Activated naive CD4-positive, alpha-beta T cell treated with anti-CD3 and anti-CD28 coated beads, Interleukin-2, amount 50 U/mL, for 72 hours (primary cell): ENCODE data around the gene ABHD14A. TPM values are rescaled to one million over a fixed set of nuclear protein-coding genes. Genes with fewer than 3 reads are reported as not detected.

Experiments
- ATAC-seq, 2 donors: fragments of 150-1000 bp; cut with Tn5 transposase; 2 replicates each; pipeline ENCODE4 v1.10.0; 2021; ENCODE audit warnings: mild to moderate bottlenecking in 2 of 2, moderate library complexity in 2 of 2
- DNase-seq, 2 donors: peaks; one replicate each; pipeline ENCODE4 v3.0.0; 2021 to 2022; ENCODE audit warnings: low spot score in 2 of 2
- H3K27ac Mint-ChIP-seq, 2 donors: one replicate each; pipeline ENCODE4 v1.8.0; 2022; ENCODE audit warnings: mild to moderate bottlenecking in 2 of 2, mixed read lengths in 2 of 2
- H3K36me3 Mint-ChIP-seq, 2 donors: one replicate each; pipeline ENCODE4 v1.8.0; 2022; ENCODE audit warnings: mixed read lengths in 2 of 2
- H3K9me3 Mint-ChIP-seq, 2 donors: one replicate each; pipeline ENCODE4 v1.8.0; 2022; ENCODE audit warnings: mixed read lengths in 2 of 2
- total RNA-seq, 2 donors: library from RNA; stranded (reverse); gene quantifications; one replicate each; pipeline ENCODE4 v1.2.3, GENCODE V29; 2022

ABHD14A gene
- total RNA-seq, 2 donors from 2014 or later: 7.7 to 9.0 TPM

- DNase-seq (peak in 1 of 2 donors; percentile 18), ATAC-seq (no peak)
- no peak overlapping the region for H3K27ac Mint-ChIP-seq
- H3K36me3 Mint-ChIP-seq: no peaks in the 10 kb centered on the region
- no peaks in the 10 kb centered on the region for H3K9me3 Mint-ChIP-seq
Observed at GRCh38 chr3:51948016-51948580, 26.8 kb upstream of the ABHD14A start.

DNA sequence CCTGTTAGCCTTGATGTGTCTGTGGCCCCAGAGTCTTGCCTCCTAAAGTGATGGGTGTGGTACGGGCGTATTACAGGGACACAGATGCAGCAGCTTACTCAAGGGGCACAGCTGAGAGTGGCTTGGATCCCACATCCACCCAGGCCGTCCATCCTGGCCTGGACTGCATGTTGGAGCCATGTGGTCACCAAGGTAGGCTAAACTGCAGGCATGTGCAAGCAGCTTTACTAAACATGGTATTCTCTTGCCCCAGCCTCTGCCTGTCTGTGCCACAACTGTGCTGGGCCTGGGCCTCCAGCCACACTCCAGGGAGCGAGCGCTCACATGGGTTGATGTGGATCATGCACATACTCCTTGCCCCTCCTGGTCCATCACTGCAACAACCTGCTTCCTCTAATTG lies 25.7 kb upstream of the ABHD14A start:
- DNase-seq (no peak), ATAC-seq (no peak)
- Mint-ChIP-seq H3K36me3 (no peaks in the 10 kb centered on the region), H3K27ac (no peak overlapping the region), H3K9me3 (no peaks in the 10 kb centered on the region)

GRCh38 chr3:51950899-51951298 lies 24.0 kb upstream of the ABHD14A start:
- no peak for ATAC-seq
- no peaks in the 10 kb centered on the region for H3K36me3 Mint-ChIP-seq
- H3K9me3 Mint-ChIP-seq: no peaks in the 10 kb centered on the region
- H3K27ac Mint-ChIP-seq: no peak overlapping the region
- no peak for DNase-seq

DNA sequence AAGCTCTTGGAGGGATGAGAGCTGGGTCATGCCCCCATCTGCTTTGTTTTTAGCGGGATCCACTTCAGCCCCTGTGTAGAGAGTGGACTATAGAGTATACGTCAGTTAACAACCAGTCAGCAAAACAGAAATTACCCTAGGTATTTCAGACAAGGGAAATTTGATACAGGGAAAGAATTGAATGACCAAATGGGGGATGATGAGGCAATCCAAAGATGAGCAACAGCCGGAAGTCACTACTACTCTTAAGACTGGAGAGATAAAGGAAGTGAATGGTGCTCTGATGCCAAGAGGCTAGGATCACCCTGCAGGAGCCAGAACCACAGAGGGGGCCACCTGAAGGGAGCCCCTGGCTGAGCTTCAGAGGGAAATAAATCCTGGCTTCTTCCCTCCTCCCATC lies 21.4 kb upstream of the ABHD14A start:
- Mint-ChIP-seq H3K27ac (no peak overlapping the region), H3K9me3 (no peaks in the 10 kb centered on the region), H3K36me3 (no peaks in the 10 kb centered on the region)
- no peak for ATAC-seq
- DNase-seq: no peak

GRCh38 chr3:51954105-51954504 lies 20.8 kb upstream of the ABHD14A start:
- no peaks in the 10 kb centered on the region for H3K9me3 Mint-ChIP-seq
- H3K36me3 Mint-ChIP-seq: no peaks in the 10 kb centered on the region
- ATAC-seq (no peak), DNase-seq (no peak)
- H3K27ac Mint-ChIP-seq: no peak overlapping the region

- Mint-ChIP-seq H3K9me3 (no peaks in the 10 kb centered on the region), H3K27ac (no peak overlapping the region), H3K36me3 (no peaks in the 10 kb centered on the region)
- DNase-seq (no peak), ATAC-seq (no peak)
Observed at GRCh38 chr3:51954713-51955112, 20.2 kb upstream of the ABHD14A start.

DNA sequence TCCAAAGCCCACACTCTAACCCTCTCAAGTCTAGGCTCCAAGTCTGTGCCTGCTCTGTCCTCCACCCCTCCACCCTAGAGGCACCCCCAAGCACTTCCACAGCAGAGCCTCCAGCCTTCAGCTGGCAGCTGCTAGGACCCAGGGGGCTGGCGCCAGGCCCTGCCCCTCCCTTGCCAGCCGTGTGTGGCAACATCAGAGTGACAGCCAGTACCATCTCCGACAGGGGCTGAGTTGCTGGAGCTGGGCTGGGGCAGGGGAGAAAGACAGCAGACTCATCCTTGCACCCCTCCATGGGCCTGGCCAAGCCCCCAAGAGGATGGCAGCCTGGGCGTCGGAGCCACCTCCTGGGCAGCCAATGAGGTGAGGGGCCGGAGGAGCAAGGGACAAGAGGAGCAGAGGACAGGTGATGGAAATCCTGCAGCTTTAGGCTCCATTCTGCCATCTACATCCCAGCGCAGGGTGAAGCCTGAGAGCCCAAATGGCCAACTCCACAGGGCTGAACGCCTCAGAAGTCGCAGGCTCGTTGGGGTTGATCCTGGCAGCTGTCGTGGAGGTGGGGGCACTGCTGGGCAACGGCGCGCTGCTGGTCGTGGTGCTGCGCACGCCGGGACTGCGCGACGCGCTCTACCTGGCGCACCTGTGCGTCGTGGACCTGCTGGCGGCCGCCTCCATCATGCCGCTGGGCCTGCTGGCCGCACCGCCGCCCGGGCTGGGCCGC lies 19.5 kb upstream of the ABHD14A start, which contains the start of gene GPR62:
Gene GPR62 (plus strand): TSS at position 207 of the 718 bp plus-strand sequence. CDS start 272 bp downstream, at position 479.
- DNase-seq: no peak
- H3K27ac Mint-ChIP-seq: no peak within 1 kb of the TSS
- H3K36me3 Mint-ChIP-seq: no peaks in the 10 kb centered on the region
- no peak for ATAC-seq
- no peaks in the 10 kb centered on the region for H3K9me3 Mint-ChIP-seq

DNA sequence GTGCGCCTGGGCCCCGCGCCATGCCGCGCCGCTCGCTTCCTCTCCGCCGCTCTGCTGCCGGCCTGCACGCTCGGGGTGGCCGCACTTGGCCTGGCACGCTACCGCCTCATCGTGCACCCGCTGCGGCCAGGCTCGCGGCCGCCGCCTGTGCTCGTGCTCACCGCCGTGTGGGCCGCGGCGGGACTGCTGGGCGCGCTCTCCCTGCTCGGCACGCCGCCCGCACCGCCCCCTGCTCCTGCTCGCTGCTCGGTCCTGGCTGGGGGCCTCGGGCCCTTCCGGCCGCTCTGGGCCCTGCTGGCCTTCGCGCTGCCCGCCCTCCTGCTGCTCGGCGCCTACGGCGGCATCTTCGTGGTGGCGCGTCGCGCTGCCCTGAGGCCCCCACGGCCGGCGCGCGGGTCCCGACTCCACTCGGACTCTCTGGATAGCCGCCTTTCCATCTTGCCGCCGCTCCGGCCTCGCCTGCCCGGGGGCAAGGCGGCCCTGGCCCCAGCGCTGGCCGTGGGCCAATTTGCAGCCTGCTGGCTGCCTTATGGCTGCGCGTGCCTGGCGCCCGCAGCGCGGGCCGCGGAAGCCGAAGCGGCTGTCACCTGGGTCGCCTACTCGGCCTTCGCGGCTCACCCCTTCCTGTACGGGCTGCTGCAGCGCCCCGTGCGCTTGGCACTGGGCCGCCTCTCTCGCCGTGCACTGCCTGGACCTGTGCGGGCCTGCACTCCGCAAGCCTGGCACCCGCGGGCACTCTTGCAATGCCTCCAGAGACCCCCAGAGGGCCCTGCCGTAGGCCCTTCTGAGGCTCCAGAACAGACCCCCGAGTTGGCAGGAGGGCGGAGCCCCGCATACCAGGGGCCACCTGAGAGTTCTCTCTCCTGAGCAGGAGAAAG lies 18.7 kb upstream of the ABHD14A start:
- H3K9me3 Mint-ChIP-seq: no peaks in the 10 kb centered on the region

DNA sequence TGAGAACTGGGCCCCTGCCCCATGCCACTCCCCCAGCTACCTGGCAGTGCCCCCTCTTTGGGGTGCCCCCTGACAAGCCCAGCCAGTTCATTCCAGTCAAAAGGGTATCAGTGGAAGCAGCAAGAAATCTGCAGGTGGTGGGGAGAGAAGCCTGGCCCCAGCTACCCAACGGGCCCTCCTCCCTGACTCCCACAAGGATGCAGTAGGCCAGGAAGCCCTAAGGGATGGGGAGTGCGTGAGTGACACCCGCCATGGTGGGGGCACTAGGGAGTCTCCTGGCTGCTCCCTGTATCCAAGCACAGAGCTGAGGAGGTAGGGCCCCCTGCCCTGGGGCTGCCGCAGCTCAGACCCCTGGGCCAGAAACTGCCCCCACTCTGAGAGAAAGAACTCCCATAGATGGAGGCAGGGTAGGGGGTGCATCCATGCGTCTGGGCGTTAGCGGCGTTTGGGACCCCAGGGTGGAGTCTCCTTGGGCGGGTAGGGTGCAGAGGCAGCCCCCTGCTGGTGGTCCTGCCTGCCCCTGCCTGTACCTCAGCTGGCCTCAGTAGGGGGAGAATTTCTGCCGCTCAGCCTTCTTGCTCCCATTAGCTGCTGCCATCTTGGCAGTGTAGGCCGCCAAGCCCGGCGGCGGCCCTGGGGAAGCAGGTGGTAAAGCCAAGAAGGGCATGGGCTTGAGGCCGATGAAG lies 17.2 kb upstream of the ABHD14A start:
- ATAC-seq: no peak
- Mint-ChIP-seq H3K36me3 (no peaks in the 10 kb centered on the region), H3K27ac (no peak overlapping the region), H3K9me3 (no peaks in the 10 kb centered on the region)
- no peak for DNase-seq

More for the DNA sequence above, 18.7 kb upstream of the ABHD14A start:
- DNase-seq: peak in 1 of 2 donors; percentile 38
- ATAC-seq: peak; percentile 75 to 79
- Mint-ChIP-seq H3K36me3 (no peaks in the 10 kb centered on the region), H3K27ac (no peak overlapping the region)

- no peaks in the 10 kb centered on the region for H3K36me3 Mint-ChIP-seq
- DNase-seq (no peak), ATAC-seq (no peak)
- no peaks in the 10 kb centered on the region for H3K9me3 Mint-ChIP-seq
- H3K27ac Mint-ChIP-seq: no peak overlapping the region
Observed at GRCh38 chr3:51958603-51959521, 16.0 kb upstream of the ABHD14A start.

- H3K36me3 Mint-ChIP-seq: no peaks in the 10 kb centered on the region
- DNase-seq (no peak), ATAC-seq (no peak)
- no peak overlapping the region for H3K27ac Mint-ChIP-seq
- H3K9me3 Mint-ChIP-seq: no peaks in the 10 kb centered on the region
Observed at GRCh38 chr3:51959651-51960050, 15.2 kb upstream of the ABHD14A start.

GRCh38 chr3:51960386-51960785 lies 14.5 kb upstream of the ABHD14A start:
- Mint-ChIP-seq H3K36me3 (no peaks in the 10 kb centered on the region), H3K27ac (no peak overlapping the region), H3K9me3 (no peaks in the 10 kb centered on the region)
- ATAC-seq: no peak
- no peak for DNase-seq

GRCh38 chr3:51961011-51961410 lies 13.9 kb upstream of the ABHD14A start:
- ATAC-seq: no peak
- Mint-ChIP-seq H3K9me3 (no peaks in the 10 kb centered on the region), H3K36me3 (no peaks in the 10 kb centered on the region), H3K27ac (no peak overlapping the region)
- no peak for DNase-seq

- H3K9me3 Mint-ChIP-seq: no peaks in the 10 kb centered on the region
- DNase-seq (no peak), ATAC-seq (no peak)
- H3K36me3 Mint-ChIP-seq: no peaks in the 10 kb centered on the region
- no peak overlapping the region for H3K27ac Mint-ChIP-seq
Observed at GRCh38 chr3:51961602-51962569, 13.0 kb upstream of the ABHD14A start.
